SU-DHL-6 (cell line): Measurements from ENCODE around the gene ZMIZ1.

ENCODE experiments used
- H2AFZ ChIP-seq: fragments of 200-600 bp; sonication (generic); 2 replicates; pipeline ENCODE4 v1.6.1; 2014; ENCODE audit warnings: low read depth, mild to moderate bottlenecking, moderate library complexity, mixed read lengths, antibody characterized with exemption, low read length; ENCODE audit not compliant: severe bottlenecking
- H3F3A ChIP-seq: fragments of 200-600 bp; shearing (Covaris generic); 2 replicates; pipeline ENCODE4 v1.6.0; 2016; ENCODE audit warnings: antibody characterized with exemption, mild to moderate bottlenecking; ENCODE audit not compliant: insufficient read depth
- H3K27ac ChIP-seq: fragments of 200-600 bp; sonication (generic); 2 replicates; pipeline ENCODE4 v1.5.1; 2016; ENCODE audit warnings: low read depth, mild to moderate bottlenecking, low read length, moderate library complexity, mixed read lengths
- H3K27me3 ChIP-seq: fragments of 200-600 bp; sonication (generic), shearing (Covaris generic); 2 replicates; pipeline ENCODE4 v1.6.0; 2014; ENCODE audit warnings: mild to moderate bottlenecking, low read length
- H3K36me3 ChIP-seq: fragments of 200-600 bp; sonication (generic); 2 replicates; pipeline ENCODE4 v1.6.1; 2014; ENCODE audit warnings: mild to moderate bottlenecking, low read length, mixed read lengths
- H3K4me2 ChIP-seq: fragments of 300-600, 200-600 bp; shearing (Covaris generic), sonication (generic); 2 replicates; pipeline ENCODE4 v1.6.0; 2014; ENCODE audit warnings: low read length, low read depth, mild to moderate bottlenecking; ENCODE audit not compliant: poor library complexity, severe bottlenecking
- H3K4me3 ChIP-seq: fragments of 200-600 bp; sonication (generic); 2 replicates; pipeline ENCODE4 v1.5.1; 2014; ENCODE audit warnings: antibody characterized with exemption, low read length, mild to moderate bottlenecking, mixed read lengths; ENCODE audit not compliant: insufficient read depth, poor library complexity, severe bottlenecking
- H3K79me2 ChIP-seq: fragments of 200-600 bp; sonication (generic); 2 replicates; pipeline ENCODE4 v1.6.1; 2014; ENCODE audit warnings: mild to moderate bottlenecking, low read length, moderate library complexity; ENCODE audit not compliant: insufficient read depth
- H3K9ac ChIP-seq: fragments of 200-600 bp; sonication (generic); 2 replicates; pipeline ENCODE4 v1.7.0; 2014; ENCODE audit warnings: mild to moderate bottlenecking, low read length
- H3K9me2 ChIP-seq: fragments of 200-600 bp; sonication (generic); replicated peaks from 2 replicates; pipeline ENCODE4 v1.6.1; 2014; ENCODE audit warnings: low read length; ENCODE audit not compliant: insufficient read depth
- H3K9me3 ChIP-seq: fragments of 200-600 bp; sonication (generic); 2 replicates; pipeline ENCODE4 v1.6.1; 2014; ENCODE audit warnings: low read length, mixed read lengths; ENCODE audit not compliant: insufficient read depth
- H4K20me1 ChIP-seq: fragments of 200-600 bp; sonication (generic); 2 replicates; pipeline ENCODE4 v1.6.1; 2014; ENCODE audit warnings: low read depth, mild to moderate bottlenecking, antibody characterized with exemption, low read length, moderate library complexity, mixed read lengths
- EZH2phosphoT487 ChIP-seq: fragments of 200-600 bp; sonication (generic), shearing (Covaris generic); conservative IDR thresholded peaks from 2 replicates; pipeline ENCODE4 v1.6.1; 2018; ENCODE audit warnings: mild to moderate bottlenecking, antibody characterized with exemption, low read length, moderate library complexity, mixed read lengths
- TF ChIP-seq, protein P1 (sequence below): fragments of 200-600 bp; sonication (generic); IDR thresholded peaks from one replicate; pipeline ENCODE4 v1.5.1; 2017; ENCODE audit warnings: antibody characterized with exemption, mild to moderate bottlenecking, low read length, moderate library complexity; ENCODE audit not compliant: insufficient read depth, poor library complexity, severe bottlenecking

The ZMIZ1 gene

DNA sequence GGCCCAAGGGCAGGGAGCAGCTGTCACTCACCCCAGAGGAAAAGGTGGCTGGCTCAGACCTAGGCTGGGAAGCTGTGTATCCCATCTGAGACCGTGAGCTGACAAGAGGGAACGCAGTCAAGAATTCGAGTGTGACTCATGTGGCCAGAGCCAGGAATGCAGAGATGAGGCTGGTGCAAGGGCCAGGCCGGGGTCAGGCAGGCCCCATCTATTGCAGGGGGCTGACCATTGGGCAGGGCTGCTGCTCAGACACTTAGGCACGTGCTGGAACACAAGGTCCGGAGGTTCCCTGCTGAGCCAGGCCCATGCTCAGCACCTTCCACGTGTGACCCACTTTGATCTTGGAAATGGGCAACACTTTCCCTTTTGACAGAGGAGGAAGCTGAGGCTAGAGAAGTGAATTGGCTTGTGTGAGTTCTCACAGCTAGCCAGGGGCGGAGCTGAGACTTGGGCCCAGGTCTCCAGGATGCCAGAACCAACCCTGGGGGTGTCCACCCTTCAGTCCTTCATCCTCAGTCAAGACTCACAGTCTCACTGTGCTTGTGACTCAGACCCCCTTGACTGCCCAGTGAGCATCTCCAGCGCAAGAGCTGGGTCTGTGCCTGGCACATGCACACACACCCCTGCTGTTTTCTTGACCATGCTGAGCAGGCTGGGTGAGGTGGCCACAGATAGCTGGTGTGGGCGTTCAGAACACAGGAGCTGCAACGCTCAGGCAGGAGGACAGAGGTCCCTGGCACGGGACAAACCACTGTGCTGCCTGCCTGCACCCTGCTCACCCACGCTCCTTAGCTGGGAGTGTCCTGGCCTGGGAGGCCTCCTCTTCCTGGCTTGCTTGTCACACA lies 230.9 kb downstream of the ZMIZ1 start:
- TF ChIP-seq, protein P1, sequence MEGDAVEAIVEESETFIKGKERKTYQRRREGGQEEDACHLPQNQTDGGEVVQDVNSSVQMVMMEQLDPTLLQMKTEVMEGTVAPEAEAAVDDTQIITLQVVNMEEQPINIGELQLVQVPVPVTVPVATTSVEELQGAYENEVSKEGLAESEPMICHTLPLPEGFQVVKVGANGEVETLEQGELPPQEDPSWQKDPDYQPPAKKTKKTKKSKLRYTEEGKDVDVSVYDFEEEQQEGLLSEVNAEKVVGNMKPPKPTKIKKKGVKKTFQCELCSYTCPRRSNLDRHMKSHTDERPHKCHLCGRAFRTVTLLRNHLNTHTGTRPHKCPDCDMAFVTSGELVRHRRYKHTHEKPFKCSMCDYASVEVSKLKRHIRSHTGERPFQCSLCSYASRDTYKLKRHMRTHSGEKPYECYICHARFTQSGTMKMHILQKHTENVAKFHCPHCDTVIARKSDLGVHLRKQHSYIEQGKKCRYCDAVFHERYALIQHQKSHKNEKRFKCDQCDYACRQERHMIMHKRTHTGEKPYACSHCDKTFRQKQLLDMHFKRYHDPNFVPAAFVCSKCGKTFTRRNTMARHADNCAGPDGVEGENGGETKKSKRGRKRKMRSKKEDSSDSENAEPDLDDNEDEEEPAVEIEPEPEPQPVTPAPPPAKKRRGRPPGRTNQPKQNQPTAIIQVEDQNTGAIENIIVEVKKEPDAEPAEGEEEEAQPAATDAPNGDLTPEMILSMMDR, result no peak
- no peak for TF ChIP-seq EZH2phosphoT487
- Histone ChIP-seq H3K27ac (no peak overlapping the region), H3K4me3 (no peak overlapping the region), H3K9me2 (no peaks in the 10 kb centered on the region), H3F3A (no peaks in the 10 kb centered on the region), H2AFZ (no peak overlapping the region), H3K9me3 (no peaks in the 10 kb centered on the region), H3K4me2 (no peak overlapping the region), H4K20me1 (no peaks in the 10 kb centered on the region), H3K79me2 (no peaks in the 10 kb centered on the region), H3K36me3 (no peaks in the 10 kb centered on the region), H3K9ac (no peak overlapping the region), H3K27me3 (no peaks in the 10 kb centered on the region)

DNA sequence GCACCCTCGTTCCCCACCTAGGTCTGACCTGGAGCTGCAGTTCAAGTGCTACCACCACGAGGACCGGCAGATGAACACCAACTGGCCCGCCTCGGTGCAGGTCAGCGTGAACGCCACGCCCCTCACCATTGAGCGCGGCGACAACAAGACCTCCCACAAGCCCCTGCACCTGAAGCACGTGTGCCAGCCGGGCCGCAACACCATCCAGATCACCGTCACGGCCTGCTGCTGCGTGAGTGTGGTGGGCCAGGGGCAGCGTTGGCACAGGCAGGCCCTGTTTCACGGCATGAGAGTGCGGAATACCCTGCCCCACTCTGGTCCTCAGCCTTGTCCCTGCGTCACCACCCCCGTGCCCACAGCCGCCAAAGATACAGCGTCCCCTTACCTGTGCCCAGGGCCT lies 231.9 kb downstream of the ZMIZ1 start:
- Histone ChIP-seq H3K27me3 (no peaks in the 10 kb centered on the region), H3K4me3 (no peak overlapping the region), H2AFZ (no peak overlapping the region), H3K36me3 (no peaks in the 10 kb centered on the region), H3K27ac (no peak overlapping the region), H3K9me3 (no peaks in the 10 kb centered on the region), H3K4me2 (no peak overlapping the region), H4K20me1 (no peaks in the 10 kb centered on the region), H3K79me2 (no peaks in the 10 kb centered on the region), H3F3A (no peaks in the 10 kb centered on the region), H3K9ac (no peak overlapping the region), H3K9me2 (no peaks in the 10 kb centered on the region)
- no peak for TF ChIP-seq EZH2phosphoT487
- TF ChIP-seq, protein P1, result no peak

DNA sequence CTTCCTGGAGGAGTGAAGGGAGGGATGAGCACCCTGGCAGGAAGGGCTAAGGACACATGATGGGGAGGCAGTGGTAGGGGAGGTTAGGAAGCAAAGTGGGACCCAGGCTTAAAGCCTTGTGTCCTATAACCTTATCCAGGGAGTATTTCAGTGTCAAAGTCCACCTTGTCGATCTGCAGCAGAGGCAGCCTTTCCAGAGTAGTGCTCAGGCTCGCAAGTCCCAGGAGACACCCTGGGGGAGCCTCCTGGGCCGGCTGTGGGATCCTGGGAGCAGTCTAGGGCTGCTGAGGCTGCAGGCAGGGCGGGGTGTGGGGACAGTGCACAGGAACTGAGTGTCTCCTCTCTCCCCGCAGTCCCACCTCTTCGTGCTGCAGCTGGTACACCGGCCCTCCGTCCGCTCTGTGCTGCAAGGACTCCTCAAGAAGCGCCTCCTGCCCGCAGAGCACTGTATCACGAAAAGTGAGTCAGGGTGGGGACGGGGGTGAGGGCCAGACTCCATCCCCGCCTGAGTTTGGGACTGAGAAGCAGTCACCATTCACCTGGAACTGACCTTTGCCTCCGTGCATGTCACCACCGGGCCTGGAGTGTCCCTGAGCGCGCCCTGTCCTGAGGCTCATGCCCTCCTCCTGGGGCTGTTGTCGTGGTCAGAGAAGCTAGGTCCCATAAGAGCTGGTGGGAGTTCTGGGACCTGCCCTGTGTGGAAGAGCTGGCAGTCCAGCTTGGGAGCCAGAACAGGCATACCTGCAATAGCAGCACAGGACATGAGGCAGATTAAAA lies 233.2 kb downstream of the ZMIZ1 start:
- Histone ChIP-seq H3K27me3 (no peaks in the 10 kb centered on the region), H3K4me2 (no peak overlapping the region), H3K4me3 (no peak overlapping the region), H3K79me2 (no peaks in the 10 kb centered on the region), H3K27ac (no peak overlapping the region), H3F3A (no peaks in the 10 kb centered on the region), H4K20me1 (no peaks in the 10 kb centered on the region), H2AFZ (no peak overlapping the region), H3K9me3 (no peaks in the 10 kb centered on the region), H3K36me3 (no peaks in the 10 kb centered on the region), H3K9ac (no peak overlapping the region), H3K9me2 (no peaks in the 10 kb centered on the region)
- TF ChIP-seq, protein P1, result no peak
- no peak for TF ChIP-seq EZH2phosphoT487
